Lung (tissue), 12 donors: ENCODE measurements around the gene STXBP4. TPM values are rescaled to one million over a fixed set of nuclear protein-coding genes. Genes with fewer than 3 reads are reported as not detected.

Experiments used
- ATAC-seq: fragments of 200-7000 bp; cut with Tn5 transposase; one replicate; pipeline ENCODE4 v1.9.1; 2020; ENCODE audit warnings: moderate number of reproducible peaks; ENCODE audit not compliant: insufficient read depth, low FRiP score
- DNase-seq, 3 donors: peaks; one replicate each; pipeline ENCODE4 v3.0.0-alpha.2; 2013 to 2017
- H3K27ac ChIP-seq, 2 donors: one replicate each; pipeline ENCODE4 v1.5.1; 2013; ENCODE audit warnings: mild to moderate bottlenecking in 2 of 2, moderate library complexity in 2 of 2, control low read depth in 1 of 2, inconsistent platforms in 1 of 2, low read depth in 1 of 2, low read length in 1 of 2
- H3K27me3 ChIP-seq, 3 donors: one replicate each; pipeline ENCODE4 v1.5.1; 2013; ENCODE audit warnings: low read length in 2 of 3; ENCODE audit not compliant: control insufficient read depth in 3 of 3, insufficient read depth in 3 of 3
- H3K36me3 ChIP-seq, 4 donors: one replicate each; pipeline ENCODE4 v1.5.1; 2013; ENCODE audit warnings: low read length in 4 of 4, mild to moderate bottlenecking in 1 of 4, moderate library complexity in 1 of 4; ENCODE audit not compliant: control insufficient read depth in 4 of 4, insufficient read depth in 4 of 4
- H3K4me1 ChIP-seq, 5 donors: one replicate each; pipeline ENCODE4 v1.5.1; 2013; ENCODE audit warnings: low read length in 5 of 5, mild to moderate bottlenecking in 2 of 5, moderate library complexity in 1 of 5; ENCODE audit not compliant: control insufficient read depth in 5 of 5, insufficient read depth in 5 of 5
- H3K4me3 ChIP-seq: one replicate; pipeline ENCODE4 v1.5.1; 2013; ENCODE audit warnings: mild to moderate bottlenecking, control low read depth, moderate library complexity
- H3K9ac ChIP-seq, 2 donors: one replicate each; pipeline ENCODE4 v1.5.1; 2013; ENCODE audit warnings: low read length in 2 of 2, control low read depth in 1 of 2; ENCODE audit not compliant: insufficient read depth in 1 of 2
- H3K9me3 ChIP-seq, 4 donors: one replicate each; pipeline ENCODE4 v1.5.1; 2013; ENCODE audit warnings: low read length in 3 of 4, mild to moderate bottlenecking in 1 of 4, moderate library complexity in 1 of 4; ENCODE audit not compliant: control insufficient read depth in 4 of 4, insufficient read depth in 3 of 4
- WGBS, 2 donors: extraction: QIAGEN DNeasy Blood & Tissue Kit; methylation state at CpG; one replicate each; pipeline ENCODE4 v1.1.7; 2013; 5-methylcytosine and 5-hydroxymethylcytosine counted together
- polyA plus RNA-seq, 2 donors: library from polyadenylated mRNA; stranded (reverse); fragments of 200-250 nt; gene quantifications; one replicate each; pipeline ENCODE4 v1.2.1, GENCODE V29; 2013
- total RNA-seq, 2 donors: library from RNA; depleted of rRNA in 1 of 2; stranded (reverse); fragments of >200 nt in 1 of 2; gene quantifications; one replicate each; pipeline ENCODE4 v1.2.1, GENCODE V29; 2014 to 2021
- TF ChIP-seq, protein P1 (sequence below): IDR thresholded peaks from 2 replicates; pipeline ENCODE4 v1.5.1; 2012; ENCODE audit warnings: mild to moderate bottlenecking; ENCODE audit errors: control extremely low read depth, extremely low read depth
- donor health status: control.
- donor health status: control.
- donor health status: Bipolar disorder and iron deficiency.
- donor health status: healthy.
- donor health status: DM: yes; HTN: yes; CAD: no.

STXBP4 gene
- total and polyA plus RNA-seq, 4 donors, result 1.4 to 44.1 (median 7.7) TPM

- WGBS, 2 donors, result 93 to 98% methylated on average over 1 of the region's 1 CpG
- Histone ChIP-seq H3K4me1 (no peaks in the 10 kb centered on the region), H3K4me3 (no peak overlapping the region), H3K27ac (no peak overlapping the region), H3K36me3 (peaks cover 0 to 5% (median 2%) of the 10 kb centered on the region in 4 donors), H3K9ac (no peak overlapping the region), H3K9me3 (peaks cover 0 to 2% (median 0%) of the 10 kb centered on the region in 4 donors), H3K27me3 (no peaks in the 10 kb centered on the region)
- TF ChIP-seq, protein P1, sequence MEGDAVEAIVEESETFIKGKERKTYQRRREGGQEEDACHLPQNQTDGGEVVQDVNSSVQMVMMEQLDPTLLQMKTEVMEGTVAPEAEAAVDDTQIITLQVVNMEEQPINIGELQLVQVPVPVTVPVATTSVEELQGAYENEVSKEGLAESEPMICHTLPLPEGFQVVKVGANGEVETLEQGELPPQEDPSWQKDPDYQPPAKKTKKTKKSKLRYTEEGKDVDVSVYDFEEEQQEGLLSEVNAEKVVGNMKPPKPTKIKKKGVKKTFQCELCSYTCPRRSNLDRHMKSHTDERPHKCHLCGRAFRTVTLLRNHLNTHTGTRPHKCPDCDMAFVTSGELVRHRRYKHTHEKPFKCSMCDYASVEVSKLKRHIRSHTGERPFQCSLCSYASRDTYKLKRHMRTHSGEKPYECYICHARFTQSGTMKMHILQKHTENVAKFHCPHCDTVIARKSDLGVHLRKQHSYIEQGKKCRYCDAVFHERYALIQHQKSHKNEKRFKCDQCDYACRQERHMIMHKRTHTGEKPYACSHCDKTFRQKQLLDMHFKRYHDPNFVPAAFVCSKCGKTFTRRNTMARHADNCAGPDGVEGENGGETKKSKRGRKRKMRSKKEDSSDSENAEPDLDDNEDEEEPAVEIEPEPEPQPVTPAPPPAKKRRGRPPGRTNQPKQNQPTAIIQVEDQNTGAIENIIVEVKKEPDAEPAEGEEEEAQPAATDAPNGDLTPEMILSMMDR, result no peak
- ATAC-seq, result no peak
- no peak for DNase-seq
Observed at GRCh38 chr17:55098765-55099164, 130.2 kb downstream of the STXBP4 start.

GRCh38 chr17:55110521-55110920 lies 142.0 kb downstream of the STXBP4 start:
- WGBS, 2 donors, result 95 to 96% methylated on average over 2 of the region's 2 CpGs

DNA sequence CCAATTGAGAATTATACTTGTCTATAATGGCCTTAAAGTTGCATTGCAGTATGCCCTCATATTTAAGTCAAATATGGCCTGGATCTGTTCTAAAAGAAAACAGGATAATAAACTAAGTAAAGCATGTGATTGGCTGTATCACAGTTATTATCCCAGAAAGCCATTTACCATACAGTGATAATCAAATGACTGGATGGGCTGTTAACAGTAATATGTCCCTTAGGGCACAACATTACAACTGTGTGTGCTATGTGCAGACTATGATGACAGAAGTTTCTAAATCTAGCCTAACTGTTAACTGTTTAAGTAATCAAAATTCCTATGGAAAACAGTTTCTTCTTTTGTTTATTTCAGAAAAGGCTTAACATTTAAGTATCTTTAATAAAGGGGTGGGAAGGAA lies 145.7 kb downstream of the STXBP4 start:
- TF ChIP-seq, protein P1, result no peak
- Histone ChIP-seq H3K36me3 (peaks cover 0 to 1% (median 0%) of the 10 kb centered on the region in 4 donors), H3K4me3 (no peak overlapping the region), H3K9me3 (no peaks in the 10 kb centered on the region), H3K4me1 (peaks cover 0 to 12% (median 0%) of the 10 kb centered on the region in 5 donors), H3K27ac (no peak overlapping the region), H3K9ac (no peak overlapping the region), H3K27me3 (no peaks in the 10 kb centered on the region)
- DNase-seq (no peak), ATAC-seq (no peak)

More at GRCh38 chr17:55110521-55110920, 142.0 kb downstream of the STXBP4 start:
- no peaks in the 10 kb centered on the region for H3K9me3 ChIP-seq
- peaks cover 0 to 3% (median 0%) of the 10 kb centered on the region in 4 donors for H3K36me3 ChIP-seq
- H3K4me1 ChIP-seq, result no peaks in the 10 kb centered on the region
- no peaks in the 10 kb centered on the region for H3K27me3 ChIP-seq
- H3K4me3 ChIP-seq, result no peak overlapping the region
- TF ChIP-seq, protein P1, result no peak
- H3K27ac ChIP-seq, result no peak overlapping the region
- DNase-seq (no peak), ATAC-seq (no peak)
- no peak overlapping the region for H3K9ac ChIP-seq

DNA sequence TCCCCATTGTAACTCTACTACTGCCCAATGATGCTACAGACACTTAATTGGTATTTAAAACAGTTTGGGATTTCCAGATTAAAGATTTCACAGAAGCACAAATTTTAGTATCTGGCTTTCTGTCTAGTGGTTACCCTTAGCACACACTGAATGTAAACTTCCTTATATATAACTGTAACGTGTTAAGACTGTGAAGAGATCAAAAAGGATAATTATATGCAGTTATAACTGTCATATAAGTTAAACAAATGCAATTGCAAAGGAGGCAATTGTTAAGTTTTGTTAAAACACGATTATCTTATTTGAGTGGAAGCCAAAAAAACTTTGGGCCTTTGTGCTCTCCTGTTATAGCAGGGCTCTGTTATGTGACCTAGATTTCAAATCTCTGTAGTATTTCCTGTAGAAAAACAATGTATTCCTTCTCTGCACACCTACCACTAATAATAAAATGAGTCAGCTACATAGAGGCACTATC lies 147.9 kb downstream of the STXBP4 start:
- H3K4me1 ChIP-seq, result peaks cover 0 to 12% (median 0%) of the 10 kb centered on the region in 5 donors
- 6 to 12% methylated on average over 2 of the region's 2 CpGs for WGBS, 2 donors
- no peaks in the 10 kb centered on the region for H3K9me3 ChIP-seq
- no peak for ATAC-seq
- no peak overlapping the region for H3K27ac ChIP-seq
- no peaks in the 10 kb centered on the region for H3K36me3 ChIP-seq
- no peak overlapping the region for H3K9ac ChIP-seq
- no peaks in the 10 kb centered on the region for H3K27me3 ChIP-seq
- peak in 2 of 3 donors; percentile 32 to 59 for DNase-seq
- no peak overlapping the region for H3K4me3 ChIP-seq
- TF ChIP-seq, protein P1, result no peak
